ENCODE data around the gene ADRA2C.

ADRA2C gene

DNA sequence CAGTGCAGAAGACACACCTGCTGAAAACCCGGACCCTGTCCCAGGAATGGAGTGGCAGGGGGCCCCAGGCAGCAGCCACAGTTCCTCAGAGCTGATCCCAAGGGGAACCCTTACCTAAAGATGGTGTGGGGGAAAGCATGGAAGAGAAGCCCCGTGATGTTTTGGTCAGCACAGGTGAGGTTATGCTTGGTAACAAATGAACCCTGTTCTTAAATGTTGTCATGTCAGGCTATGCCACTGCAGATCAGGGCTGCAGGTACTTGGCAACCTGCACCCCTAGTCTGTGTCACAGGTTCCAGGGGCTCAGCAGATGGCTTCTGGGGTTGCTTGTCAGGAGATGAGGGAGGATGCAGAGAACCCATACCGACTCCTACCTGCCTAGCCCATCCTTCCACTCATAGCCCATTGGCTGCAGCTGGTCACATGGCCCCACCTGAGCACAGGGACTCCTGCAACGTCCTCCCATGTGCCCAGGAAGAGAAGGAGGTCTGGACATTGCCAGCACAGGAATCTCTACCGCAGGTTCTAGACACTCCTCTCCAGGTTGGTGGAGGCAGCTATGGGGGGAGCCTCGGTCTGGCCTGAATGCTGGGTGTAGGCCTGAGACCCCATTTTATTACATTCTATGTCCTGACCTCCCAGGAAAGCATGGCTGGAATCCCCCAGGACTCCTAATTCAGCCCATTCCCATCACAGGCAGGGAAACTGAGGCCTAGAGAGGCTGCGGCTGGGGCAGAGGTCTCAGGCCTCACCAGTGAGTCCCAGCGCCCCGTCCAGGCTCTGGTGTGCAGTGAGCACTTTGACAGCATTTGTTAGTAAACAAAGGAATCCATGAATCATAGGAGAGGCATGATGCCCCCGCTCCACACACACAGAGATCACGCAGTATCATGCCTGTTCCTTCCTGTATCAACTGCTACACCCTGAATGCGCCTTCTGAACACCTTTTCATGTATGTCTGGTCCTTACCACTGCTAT is 51.1 kb downstream of the ADRA2C start:
- no peak for DNase-seq

All from activated CD4-positive, alpha-beta T cell treated with anti-CD3 and anti-CD28 coated beads, Interleukin-2, amount 50 U/mL, for 16 hours (primary cell).